Endothelial cell (in vitro differentiated cells): ENCODE data around the gene NAV2. TPM values are rescaled to one million over a fixed set of nuclear protein-coding genes. Genes with fewer than 3 reads are reported as not detected.

Experiments
- DNase-seq: peaks from one replicate; pipeline ENCODE4 v3.0.0; 2021; ENCODE audit warnings: low spot score
- H3K27ac Mint-ChIP-seq: one replicate; pipeline ENCODE4 v1.8.0; 2021; ENCODE audit warnings: mixed read lengths, inconsistent platforms; ENCODE audit not compliant: unreplicated experiment
- H3K27me3 Mint-ChIP-seq: one replicate; pipeline ENCODE4 v1.8.0; 2021; ENCODE audit warnings: mild to moderate bottlenecking, moderate library complexity, mixed read lengths, inconsistent platforms; ENCODE audit not compliant: unreplicated experiment
- H3K36me3 Mint-ChIP-seq: one replicate; pipeline ENCODE4 v1.8.0; 2021; ENCODE audit warnings: mild to moderate bottlenecking, low read depth, mixed read lengths, inconsistent platforms; ENCODE audit not compliant: unreplicated experiment
- H3K4me1 Mint-ChIP-seq: one replicate; pipeline ENCODE4 v1.8.0; 2021; ENCODE audit warnings: mild to moderate bottlenecking, mixed read lengths, inconsistent platforms; ENCODE audit not compliant: unreplicated experiment
- H3K4me3 Mint-ChIP-seq: one replicate; pipeline ENCODE4 v1.8.0; 2021; ENCODE audit warnings: mild to moderate bottlenecking, mixed read lengths, inconsistent platforms; ENCODE audit not compliant: unreplicated experiment
- H3K9me3 Mint-ChIP-seq: one replicate; pipeline ENCODE4 v1.8.0; 2021; ENCODE audit warnings: mixed read lengths, inconsistent platforms; ENCODE audit not compliant: unreplicated experiment
- total RNA-seq: library from RNA; stranded (reverse); fragmentation: NEBNext Ultra II Directional; extraction: Animal tissue kit (Norgen Biotek cat#: 25700); gene quantifications from one replicate; pipeline ENCODE4 v1.2.1, GENCODE V29; 2021; ENCODE audit not compliant: unreplicated experiment
- TF ChIP-seq, protein P1 (sequence below): fragments of 200-600 bp; sonication (generic); IDR thresholded peaks from one replicate; pipeline ENCODE4 v1.5.0; 2021; ENCODE audit warnings: antibody characterized with exemption; ENCODE audit not compliant: unreplicated experiment

NAV2 gene
- total RNA-seq, 1 donor from 2014 or later: 15.6 TPM

DNA sequence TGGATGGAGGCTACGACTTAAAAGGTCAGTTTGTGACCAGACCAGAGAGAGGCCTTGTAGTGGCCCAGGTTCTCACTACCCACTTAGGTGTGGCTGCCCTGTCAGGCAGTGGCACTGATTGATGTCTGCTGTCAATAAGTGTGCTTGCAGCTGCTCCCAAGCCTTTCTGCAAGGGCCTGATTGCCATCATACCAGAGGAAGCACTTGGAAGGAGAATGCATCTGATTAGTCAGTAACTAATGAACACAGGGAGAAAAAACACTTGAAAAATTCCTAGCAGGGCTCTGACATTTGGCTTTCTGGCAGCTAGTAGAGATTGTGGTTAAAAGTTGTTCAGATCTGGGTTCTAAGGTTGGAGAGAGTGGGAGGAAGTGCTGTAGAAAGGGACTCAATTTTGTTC lies 107.5 kb downstream of the NAV2 start:
- Mint-ChIP-seq H3K4me1 (no peaks in the 10 kb centered on the region), H3K27ac (no peak overlapping the region), H3K27me3 (peaks cover 7% of the 10 kb centered on the region), H3K9me3 (no peaks in the 10 kb centered on the region), H3K4me3 (no peak overlapping the region), H3K36me3 (no peaks in the 10 kb centered on the region)
- no peak for DNase-seq
- TF ChIP-seq, protein P1, sequence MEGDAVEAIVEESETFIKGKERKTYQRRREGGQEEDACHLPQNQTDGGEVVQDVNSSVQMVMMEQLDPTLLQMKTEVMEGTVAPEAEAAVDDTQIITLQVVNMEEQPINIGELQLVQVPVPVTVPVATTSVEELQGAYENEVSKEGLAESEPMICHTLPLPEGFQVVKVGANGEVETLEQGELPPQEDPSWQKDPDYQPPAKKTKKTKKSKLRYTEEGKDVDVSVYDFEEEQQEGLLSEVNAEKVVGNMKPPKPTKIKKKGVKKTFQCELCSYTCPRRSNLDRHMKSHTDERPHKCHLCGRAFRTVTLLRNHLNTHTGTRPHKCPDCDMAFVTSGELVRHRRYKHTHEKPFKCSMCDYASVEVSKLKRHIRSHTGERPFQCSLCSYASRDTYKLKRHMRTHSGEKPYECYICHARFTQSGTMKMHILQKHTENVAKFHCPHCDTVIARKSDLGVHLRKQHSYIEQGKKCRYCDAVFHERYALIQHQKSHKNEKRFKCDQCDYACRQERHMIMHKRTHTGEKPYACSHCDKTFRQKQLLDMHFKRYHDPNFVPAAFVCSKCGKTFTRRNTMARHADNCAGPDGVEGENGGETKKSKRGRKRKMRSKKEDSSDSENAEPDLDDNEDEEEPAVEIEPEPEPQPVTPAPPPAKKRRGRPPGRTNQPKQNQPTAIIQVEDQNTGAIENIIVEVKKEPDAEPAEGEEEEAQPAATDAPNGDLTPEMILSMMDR: no peak

DNA sequence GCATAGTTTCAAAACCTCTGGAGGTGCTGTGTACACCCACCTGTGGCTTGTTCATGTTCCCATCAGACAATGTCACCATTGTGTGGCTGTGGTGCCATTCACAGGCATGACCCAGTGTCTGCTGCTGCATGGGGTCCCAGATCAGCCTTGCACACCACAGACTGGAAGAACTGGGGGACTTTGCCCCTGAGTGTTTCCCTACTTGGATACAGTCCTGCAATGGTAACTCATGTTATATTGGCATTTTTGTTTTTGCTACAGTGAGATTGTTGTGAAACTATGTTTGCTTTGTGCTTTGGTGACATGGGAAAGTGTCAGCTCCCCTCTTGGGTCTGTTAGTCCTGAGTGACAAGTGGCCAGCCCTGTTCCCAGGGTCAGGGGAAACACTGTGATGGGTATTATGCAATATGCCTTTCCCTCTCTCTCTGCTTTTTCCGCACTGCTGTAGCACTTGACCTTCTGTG lies 108.8 kb downstream of the NAV2 start:
- Mint-ChIP-seq H3K4me3 (no peak overlapping the region), H3K27ac (no peak overlapping the region), H3K27me3 (peaks cover 7% of the 10 kb centered on the region), H3K36me3 (no peaks in the 10 kb centered on the region), H3K9me3 (no peaks in the 10 kb centered on the region), H3K4me1 (no peaks in the 10 kb centered on the region)
- TF ChIP-seq, protein P1: no peak
- no peak for DNase-seq

DNA sequence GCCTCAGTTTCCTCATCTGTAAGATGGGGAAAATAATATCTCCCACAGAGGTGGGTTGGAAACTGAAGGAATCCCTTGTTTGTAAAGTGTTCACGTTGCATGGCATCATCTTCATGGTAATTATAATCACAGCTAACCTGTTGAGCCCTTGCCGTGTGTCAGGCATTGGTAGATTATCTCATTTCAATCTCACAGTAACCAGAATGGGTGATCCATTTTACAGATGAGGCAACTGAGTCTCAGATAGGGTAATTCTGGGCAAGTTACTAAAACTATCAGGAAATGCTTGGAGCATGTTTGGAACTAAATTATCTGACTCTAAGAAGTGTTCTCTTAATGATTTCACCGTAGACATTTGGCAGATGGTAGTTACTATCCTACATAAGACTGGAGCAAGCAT lies 109.4 kb downstream of the NAV2 start:
- Mint-ChIP-seq H3K9me3 (no peaks in the 10 kb centered on the region), H3K27me3 (peaks cover 7% of the 10 kb centered on the region), H3K36me3 (no peaks in the 10 kb centered on the region), H3K27ac (no peak overlapping the region), H3K4me1 (no peaks in the 10 kb centered on the region), H3K4me3 (no peak overlapping the region)
- no peak for DNase-seq
- TF ChIP-seq, protein P1: no peak

DNA sequence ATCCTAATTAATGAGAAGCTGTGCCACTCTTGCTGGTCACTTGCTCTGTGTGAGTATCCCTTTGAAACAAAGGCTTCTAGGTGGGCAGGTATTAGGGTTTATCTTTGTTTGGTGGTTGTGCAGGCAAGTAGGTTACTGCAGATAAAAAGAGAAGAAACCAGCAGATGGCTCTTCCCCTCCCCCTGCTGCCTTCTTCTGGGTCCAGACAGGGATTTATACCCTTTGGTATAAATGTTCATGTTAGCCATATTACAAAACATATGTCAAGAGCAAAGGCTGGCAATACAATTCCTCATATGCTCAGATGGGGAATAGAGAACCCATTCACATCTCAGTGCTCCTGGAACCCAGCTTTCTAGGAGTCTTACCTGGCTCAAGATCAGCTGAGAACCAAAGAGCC lies 109.9 kb downstream of the NAV2 start:
- H3K27ac Mint-ChIP-seq: no peak overlapping the region
- peaks cover 7% of the 10 kb centered on the region for H3K27me3 Mint-ChIP-seq
- TF ChIP-seq, protein P1: no peak
- H3K4me1 Mint-ChIP-seq: no peaks in the 10 kb centered on the region
- DNase-seq: no peak
- no peak overlapping the region for H3K4me3 Mint-ChIP-seq
- no peaks in the 10 kb centered on the region for H3K9me3 Mint-ChIP-seq
- no peaks in the 10 kb centered on the region for H3K36me3 Mint-ChIP-seq

DNA sequence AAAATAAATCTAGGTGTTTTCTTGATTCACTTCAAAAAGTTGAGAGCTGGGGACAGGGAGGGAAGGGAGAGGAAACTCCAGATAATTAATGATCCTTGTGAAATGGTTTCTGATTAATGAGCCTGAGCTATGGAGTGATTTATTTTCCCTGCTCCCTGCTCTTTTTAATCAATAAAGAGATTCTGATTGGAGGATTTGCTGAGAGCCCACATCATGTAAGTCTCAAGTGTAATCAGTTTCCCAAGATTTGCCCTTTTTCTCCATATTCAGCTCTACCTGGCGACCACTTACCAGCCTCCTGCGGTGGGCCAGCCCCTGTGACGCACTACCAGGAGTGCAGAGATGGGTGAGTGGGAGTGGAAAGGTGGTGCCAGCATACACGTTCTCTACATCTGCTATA lies 114.0 kb downstream of the NAV2 start:
- H3K9me3 Mint-ChIP-seq: no peaks in the 10 kb centered on the region
- H3K4me3 Mint-ChIP-seq: no peak overlapping the region
- H3K36me3 Mint-ChIP-seq: no peaks in the 10 kb centered on the region
- H3K27me3 Mint-ChIP-seq: peaks cover 2% of the 10 kb centered on the region
- H3K4me1 Mint-ChIP-seq: no peaks in the 10 kb centered on the region
- TF ChIP-seq, protein P1: no peak
- H3K27ac Mint-ChIP-seq: no peak overlapping the region
- DNase-seq: no peak
